Ovary (tissue), 3 donors: ENCODE measurements around the gene SOX2.

ENCODE experiments used
- CTCF ChIP-seq, 3 donors: fragments of 450-650 bp in 2 of 3; fragments of 200-600 bp in 1 of 3; IDR thresholded peaks; one replicate each; pipeline versions ENCODE4 v1.5.1 to v1.8.0; 2016 to 2022; ENCODE audit warnings: antibody characterized with exemption in 3 of 3, mild to moderate bottlenecking in 1 of 3
- EP300 ChIP-seq: sonication (generic); formaldehyde crosslinking; IDR thresholded peaks from one replicate; pipeline ENCODE4 v1.6.1; 2017; ENCODE audit warnings: antibody characterized with exemption
- POLR2A ChIP-seq: fragments of 450-650 bp; IDR thresholded peaks from one replicate; pipeline ENCODE4 v1.6.1; 2017; ENCODE audit warnings: antibody characterized with exemption, mild to moderate bottlenecking, moderate library complexity
- donor health status: DM: no; HTN: no; CAD: no.

GRCh38 chr3:181728470-181729340, 17.0 kb downstream of the SOX2 start:
- TF ChIP-seq CTCF (IDR thresholded peaks at IDR 0.05) = no peak
- TF ChIP-seq POLR2A = no peak
- no peak for TF ChIP-seq EP300
